Cardiac fibroblast (primary cell): ENCODE data around the gene HDAC11.
A peak's percentile ranks its signal among the peaks of the same experiment; 100 is the strongest.
"Not testable (repeated sequence)": the region's sequence is repeated elsewhere in the genome, so short reads cannot be mapped to it uniquely, and the experiment has no call there.

ENCODE experiments used
- DNase-seq, 2 donors: peaks; one replicate each; pipeline versions ENCODE4 v3.0.0 to v3.0.0-alpha.2; 2010; ENCODE audit warnings: low read depth in 2 of 2
- H3K4me3 ChIP-seq, 2 donors: replicated peaks in 1 of 2; 1 replicate in 1 of 2; 2 replicates in 1 of 2; pipeline ENCODE4 v1.5.1; 2011; ENCODE audit warnings: low read depth in 2 of 2, low read length in 2 of 2, mild to moderate bottlenecking in 2 of 2, moderate library complexity in 1 of 2
- TF ChIP-seq, protein P1 (sequence below): IDR thresholded peaks from one replicate; pipeline ENCODE4 v1.5.1; 2011; ENCODE audit warnings: low read depth, mild to moderate bottlenecking, low read length, inconsistent platforms

HDAC11 gene

DNA sequence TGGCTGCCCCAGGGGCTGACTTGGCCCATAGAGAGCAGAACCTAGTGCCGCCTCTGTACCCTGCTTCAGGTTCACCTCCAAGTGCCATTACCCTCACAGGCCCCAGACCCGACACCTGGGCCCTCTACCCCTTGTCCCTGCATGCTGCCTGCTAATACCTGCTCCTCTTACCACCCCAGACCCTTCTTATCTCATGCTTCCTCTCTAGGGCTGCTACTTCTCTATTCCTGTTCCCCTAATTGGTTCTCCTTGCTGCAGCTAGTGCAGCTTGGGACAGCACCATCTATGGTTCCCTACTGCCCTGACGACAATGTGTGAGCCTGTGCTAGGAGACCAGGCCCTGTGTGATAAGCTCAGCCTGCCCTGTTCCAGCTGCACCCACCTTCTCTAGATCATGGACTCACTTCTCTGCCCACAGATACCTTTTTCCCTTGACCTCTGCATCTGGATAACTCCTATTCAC, 15.3 kb downstream of the HDAC11 start:
- H3K4me3 ChIP-seq: no peak overlapping the region
- DNase-seq: no peak
- TF ChIP-seq, protein P1, sequence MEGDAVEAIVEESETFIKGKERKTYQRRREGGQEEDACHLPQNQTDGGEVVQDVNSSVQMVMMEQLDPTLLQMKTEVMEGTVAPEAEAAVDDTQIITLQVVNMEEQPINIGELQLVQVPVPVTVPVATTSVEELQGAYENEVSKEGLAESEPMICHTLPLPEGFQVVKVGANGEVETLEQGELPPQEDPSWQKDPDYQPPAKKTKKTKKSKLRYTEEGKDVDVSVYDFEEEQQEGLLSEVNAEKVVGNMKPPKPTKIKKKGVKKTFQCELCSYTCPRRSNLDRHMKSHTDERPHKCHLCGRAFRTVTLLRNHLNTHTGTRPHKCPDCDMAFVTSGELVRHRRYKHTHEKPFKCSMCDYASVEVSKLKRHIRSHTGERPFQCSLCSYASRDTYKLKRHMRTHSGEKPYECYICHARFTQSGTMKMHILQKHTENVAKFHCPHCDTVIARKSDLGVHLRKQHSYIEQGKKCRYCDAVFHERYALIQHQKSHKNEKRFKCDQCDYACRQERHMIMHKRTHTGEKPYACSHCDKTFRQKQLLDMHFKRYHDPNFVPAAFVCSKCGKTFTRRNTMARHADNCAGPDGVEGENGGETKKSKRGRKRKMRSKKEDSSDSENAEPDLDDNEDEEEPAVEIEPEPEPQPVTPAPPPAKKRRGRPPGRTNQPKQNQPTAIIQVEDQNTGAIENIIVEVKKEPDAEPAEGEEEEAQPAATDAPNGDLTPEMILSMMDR: no peak

DNA sequence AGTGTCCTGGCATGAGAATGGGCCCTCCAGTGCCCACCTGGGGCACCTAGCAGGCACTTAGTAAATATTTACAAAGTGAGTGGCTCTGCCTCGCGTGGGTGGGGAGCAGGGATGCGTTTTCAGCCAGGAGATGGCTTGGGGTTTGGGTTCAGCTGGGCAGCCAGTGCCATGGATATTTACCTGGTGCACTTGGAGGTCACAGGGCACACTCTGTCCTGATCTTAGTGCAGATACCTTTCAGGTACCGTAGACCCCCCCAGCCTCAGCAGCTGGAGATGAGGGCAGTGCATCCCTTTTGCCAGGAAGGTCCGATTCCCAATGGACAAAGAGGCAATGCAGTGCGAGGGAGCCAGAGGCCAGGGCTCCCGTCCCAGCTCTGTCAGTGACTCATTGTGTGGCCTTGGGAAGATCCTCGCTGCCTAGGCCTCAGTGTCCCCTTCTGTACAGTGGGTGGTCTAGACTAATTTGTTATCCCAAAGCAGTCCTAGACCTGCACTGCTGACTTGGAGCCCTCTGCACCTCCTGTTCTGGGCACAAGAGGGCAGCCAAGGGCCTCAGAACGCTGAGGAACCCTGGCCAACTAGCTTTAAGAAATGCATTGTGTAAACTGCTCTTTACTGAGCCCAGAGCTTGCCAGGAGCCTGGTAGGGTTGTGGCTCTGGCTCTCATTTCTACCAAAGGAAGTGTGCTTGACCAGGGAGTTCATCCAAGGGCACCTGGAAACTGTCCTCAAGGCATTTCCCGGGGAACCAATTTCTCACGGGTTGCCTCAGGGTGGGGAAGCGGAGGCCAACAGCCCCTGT, 16.0 kb downstream of the HDAC11 start:
- DNase-seq: peak; percentile 84 to 91
- H3K4me3 ChIP-seq: no peak overlapping the region
- TF ChIP-seq, protein P1: peak; percentile 99

DNA sequence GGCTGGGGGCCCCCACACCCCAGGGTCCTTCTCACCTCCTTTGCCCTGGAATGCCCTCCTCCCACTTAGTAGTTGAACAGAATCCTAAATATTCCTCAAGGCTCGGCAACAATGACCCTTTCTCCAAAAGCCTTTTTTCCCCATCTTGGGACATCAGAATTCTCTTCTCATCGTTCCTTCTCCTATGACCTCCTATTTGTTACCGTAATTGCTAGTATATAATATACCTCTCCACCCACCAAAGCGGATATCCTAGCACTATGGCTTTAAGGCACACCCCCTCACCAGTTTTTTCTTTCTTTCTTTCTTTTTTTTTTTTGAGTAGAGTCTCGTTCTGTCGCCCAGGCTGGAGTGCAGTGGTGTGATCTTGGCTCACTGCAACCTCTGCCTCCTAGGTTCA, 16.8 kb downstream of the HDAC11 start:
- no peak for DNase-seq
- H3K4me3 ChIP-seq: no peak overlapping the region
- TF ChIP-seq, protein P1: no peak

DNA sequence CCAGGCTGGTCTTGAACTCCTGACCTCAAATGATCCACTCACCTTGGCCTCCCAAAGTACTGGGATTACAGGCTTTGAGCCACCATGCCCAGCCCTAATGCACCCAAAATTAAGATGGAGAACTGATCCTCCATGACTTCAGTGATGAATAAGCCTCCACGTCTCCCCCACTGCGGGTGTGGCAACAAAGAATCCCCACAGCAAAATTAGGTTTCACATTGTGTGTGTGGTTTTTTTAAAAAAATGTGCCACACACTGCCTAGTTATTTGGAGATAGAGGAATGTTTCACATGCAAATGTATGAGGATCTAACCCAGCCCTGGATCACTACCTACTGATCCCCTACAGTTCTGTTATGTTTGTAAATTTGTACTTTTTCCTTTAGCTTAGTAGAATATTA, 17.3 kb downstream of the HDAC11 start:
- TF ChIP-seq, protein P1: no peak
- H3K4me3 ChIP-seq: no peak overlapping the region
- peak in 1 of 2 donors; percentile 11 for DNase-seq

DNA sequence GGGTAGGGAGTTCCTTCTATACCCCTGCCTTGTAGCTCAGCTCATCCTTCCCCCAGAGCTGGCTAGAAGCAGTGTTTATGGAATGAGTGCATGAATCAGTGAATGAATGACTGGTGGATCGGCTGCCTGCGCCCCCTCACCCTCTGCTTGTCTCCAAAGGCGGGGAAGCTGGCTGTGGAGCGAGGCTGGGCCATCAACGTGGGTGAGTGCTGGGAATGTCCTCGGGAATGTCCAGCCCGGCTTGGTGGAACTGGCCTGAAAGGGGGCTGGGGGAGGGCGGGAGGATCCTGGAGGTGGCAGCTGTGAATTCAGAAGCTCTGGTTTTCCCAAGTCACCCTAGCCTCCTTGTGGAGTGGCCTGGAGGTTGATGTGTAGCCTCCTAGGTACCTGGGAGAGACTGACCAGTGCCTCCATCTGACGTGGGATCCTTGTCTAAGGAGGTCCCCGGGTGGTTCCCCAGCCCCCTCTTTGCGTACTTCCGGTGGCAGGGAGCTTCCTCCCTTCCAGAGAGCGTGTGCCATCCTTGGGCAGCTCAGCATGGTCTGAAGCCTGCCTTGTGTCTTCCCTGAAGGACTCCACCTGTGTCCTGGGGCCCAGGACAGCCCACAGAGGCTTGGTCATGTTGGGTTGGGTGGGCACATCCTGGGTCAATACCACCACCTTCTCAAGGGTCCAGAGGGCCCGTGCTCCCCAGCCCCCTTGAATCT, 18.4 kb downstream of the HDAC11 start:
- no peak overlapping the region for H3K4me3 ChIP-seq
- TF ChIP-seq, protein P1: no peak
- no peak for DNase-seq

DNA sequence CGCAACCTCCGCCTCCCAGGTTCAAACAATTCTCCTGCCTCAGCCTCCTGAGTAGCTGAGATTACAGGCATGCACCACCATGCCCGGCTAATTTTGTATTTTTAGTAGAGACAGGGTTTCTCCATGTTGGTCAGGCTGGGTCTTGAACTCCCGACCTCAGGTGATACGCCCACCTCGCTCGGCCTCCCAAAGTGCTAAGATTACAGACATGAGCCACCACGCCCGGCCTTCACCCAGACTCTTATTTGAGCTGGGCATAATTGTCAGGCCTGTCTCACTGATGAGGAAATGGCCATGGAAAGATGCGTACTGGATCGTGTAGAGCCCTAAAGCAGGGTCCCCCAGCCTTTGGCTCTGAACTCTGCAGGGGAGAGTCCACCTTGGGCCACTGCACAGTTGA, 19.1 kb downstream of the HDAC11 start:
- not testable (repeated sequence) for DNase-seq, H3K4me3 ChIP-seq

DNA sequence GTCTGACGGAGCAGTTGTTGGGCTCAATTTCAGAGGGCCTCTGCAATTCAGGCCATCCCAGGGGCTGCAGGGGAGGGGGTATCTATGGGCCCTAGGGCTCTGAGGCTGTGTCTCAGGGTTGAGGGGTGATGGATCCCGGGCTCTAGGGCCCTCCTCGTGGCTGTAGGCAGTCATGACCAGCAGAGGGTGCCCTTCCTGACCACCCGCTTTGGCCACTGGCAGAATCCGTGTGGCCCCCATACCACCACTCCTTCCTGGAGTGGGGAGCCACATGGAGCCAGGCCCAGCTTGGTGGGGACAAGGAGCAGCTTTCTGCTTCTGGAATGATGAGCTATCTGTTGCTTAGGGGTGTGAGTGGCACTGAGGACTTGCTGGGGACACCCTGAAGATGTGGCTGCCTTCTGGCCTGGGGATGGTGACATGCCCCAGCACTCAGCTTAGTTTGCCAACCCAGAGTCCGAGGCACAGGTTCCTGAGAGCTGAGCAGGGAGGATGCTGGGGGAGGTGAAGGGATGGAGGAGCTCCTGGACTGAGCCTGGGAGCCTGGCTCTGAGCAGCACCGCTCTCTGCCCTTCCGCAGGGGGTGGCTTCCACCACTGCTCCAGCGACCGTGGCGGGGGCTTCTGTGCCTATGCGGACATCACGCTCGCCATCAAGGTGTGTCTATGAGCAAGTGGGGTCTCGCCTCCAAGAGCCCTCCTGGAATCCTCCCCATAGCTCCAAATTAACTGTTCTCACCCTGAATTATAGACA, 20.2 kb downstream of the HDAC11 start:
- TF ChIP-seq, protein P1: peak; percentile 62
- H3K4me3 ChIP-seq: no peak overlapping the region
- DNase-seq: peak; percentile 13 to 25
